Measurements from ENCODE around the gene PRSS35. TPM values are rescaled to one million over a fixed set of nuclear protein-coding genes. Genes with fewer than 3 reads are reported as not detected.

PRSS35 gene
- total and polyA plus RNA-seq, 12 donors = 0.27 to 18.7 (median 4.0) TPM

- DNase-seq = no peak
- peaks cover 0 to 3% of the 10 kb centered on the region in 2 donors for H3K4me1 ChIP-seq (replicated peaks in 1 of 2)
- intact Hi-C loops (cut with DNase I) = no loop called here
- no peaks in the 10 kb centered on the region for H3K9me3 ChIP-seq (replicated peaks in 1 of 3)
- no peaks in the 10 kb centered on the region for H3K36me3 ChIP-seq (replicated peaks in 1 of 2)
- WGBS, 4 donors = 75 to 91% (median 90%) methylated on average over 6 of the region's 6 CpGs
- TF ChIP-seq CTCF (IDR thresholded peaks at IDR 0.05) (no peak), POLR2A (IDR thresholded peaks at IDR 0.05) (no peak)
- no peaks in the 10 kb centered on the region for H3K27me3 ChIP-seq
- no peak overlapping the region for H3K27ac ChIP-seq
- no peak overlapping the region for H3K4me3 ChIP-seq
Observed at GRCh38 chr6:83466328-83466727, 46.0 kb upstream of the PRSS35 start.

GRCh38 chr6:83467620-83468036, 44.7 kb upstream of the PRSS35 start:
- peaks cover 0 to 3% of the 10 kb centered on the region in 2 donors for H3K4me1 ChIP-seq (replicated peaks in 1 of 2)

GRCh38 chr6:83470001-83470400, 42.3 kb upstream of the PRSS35 start:
- Histone ChIP-seq H3K36me3 (replicated peaks in 1 of 2) (no peaks in the 10 kb centered on the region), H3K27ac (no peak overlapping the region), H3K9me3 (replicated peaks in 1 of 3) (no peaks in the 10 kb centered on the region), H3K4me3 (no peak overlapping the region), H3K27me3 (no peaks in the 10 kb centered on the region), H3K4me1 (replicated peaks in 1 of 2) (peaks cover 0 to 3% of the 10 kb centered on the region in 2 donors)
- intact Hi-C loops (cut with DNase I) = no loop called here
- WGBS, 4 donors = 66 to 80% (median 72%) methylated on average over 4 of the region's 4 CpGs
- TF ChIP-seq CTCF (IDR thresholded peaks at IDR 0.05) (no peak), POLR2A (IDR thresholded peaks at IDR 0.05) (no peak)
- peak in 1 of 7 donors; percentile 15 for DNase-seq

More at GRCh38 chr6:83467620-83468036, 44.7 kb upstream of the PRSS35 start:
- intact Hi-C loops (cut with DNase I) = no loop called here
- WGBS, 4 donors = 54 to 65% (median 63%) methylated on average over 3 of the region's 3 CpGs
- H3K36me3 ChIP-seq (replicated peaks in 1 of 2) = no peaks in the 10 kb centered on the region
- H3K27me3 ChIP-seq = no peaks in the 10 kb centered on the region
- no peak overlapping the region for H3K4me3 ChIP-seq
- DNase-seq = peak; percentile 27 to 67 (median 52)
- H3K9me3 ChIP-seq (replicated peaks in 1 of 3) = no peaks in the 10 kb centered on the region
- H3K27ac ChIP-seq = peak overlapping the region in 2 of 5 donors; percentile 24 to 37
- TF ChIP-seq CTCF (IDR thresholded peaks at IDR 0.05) (no peak), POLR2A (IDR thresholded peaks at IDR 0.05) (no peak)

- H3K4me1 ChIP-seq (replicated peaks in 1 of 2) = peaks cover 0 to 3% of the 10 kb centered on the region in 2 donors
- TF ChIP-seq CTCF (IDR thresholded peaks at IDR 0.05) = no peak
- WGBS, 4 donors = 91 to 95% (median 94%) methylated on average over 3 of the region's 3 CpGs
Observed at GRCh38 chr6:83470587-83470986, 41.7 kb upstream of the PRSS35 start.

More at GRCh38 chr6:83470587-83470986, 41.7 kb upstream of the PRSS35 start:
- Histone ChIP-seq H3K27ac (no peak overlapping the region), H3K36me3 (replicated peaks in 1 of 2) (no peaks in the 10 kb centered on the region), H3K9me3 (replicated peaks in 1 of 3) (no peaks in the 10 kb centered on the region), H3K27me3 (no peaks in the 10 kb centered on the region), H3K4me3 (no peak overlapping the region)
- intact Hi-C loops (cut with DNase I) = no loop called here
- DNase-seq = no peak
